ENCODE measurements around the gene SLC51A.

- TF ChIP-seq POLR2AphosphoS5 (IDR thresholded peaks at IDR 0.05; ENCODE audit: low read depth) (no peak), CTCF (IDR thresholded peaks at IDR 0.05; ENCODE audit: insufficient read depth, low read length) (no peak)
Measured at GRCh38 chr3:196207833-196208607, 8.3 kb upstream of the SLC51A start.
